ENCODE measurements around the gene RDH5. TPM values are rescaled to one million over a fixed set of nuclear protein-coding genes. Genes with fewer than 3 reads are reported as not detected.

Gene RDH5
- total RNA-seq, 1 donor from 2014 or later: 10.6 TPM

DNA sequence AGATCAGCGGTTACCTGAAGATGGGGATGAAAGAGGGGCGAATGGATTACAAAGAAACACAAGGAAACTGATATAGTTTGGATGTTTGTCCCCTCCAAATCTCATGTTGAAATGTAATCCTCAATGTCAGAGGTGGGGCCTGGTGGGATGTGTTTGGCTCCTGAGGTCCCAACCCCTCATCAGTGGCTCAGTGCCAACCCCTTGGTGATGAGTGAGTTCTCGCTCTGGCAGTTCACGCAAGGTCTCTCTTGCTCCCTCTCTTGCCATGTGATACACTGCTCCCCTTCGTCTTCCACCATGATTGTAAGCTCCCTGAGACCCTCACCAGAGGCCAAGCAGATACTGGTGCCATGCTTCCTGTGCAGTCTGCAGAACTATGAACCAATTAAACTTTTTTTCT is 40.5 kb upstream of the RDH5 start:
- Histone ChIP-seq H3K9me3 (no peaks in the 10 kb centered on the region), H3K4me3 (no peak overlapping the region), H3K27ac (no peak overlapping the region), H3K4me1 (peaks cover 12% of the 10 kb centered on the region), H3K27me3 (no peaks in the 10 kb centered on the region), H3K36me3 (no peaks in the 10 kb centered on the region)
- no peak for DNase-seq (ENCODE audit: extremely low spot score in 2 of 2)
- TF ChIP-seq POLR2AphosphoS5 (IDR thresholded peaks at IDR 0.05; ENCODE audit: insufficient read depth in 1 of 2, low read depth in 1 of 2): no peak
- TF ChIP-seq POLR2A (IDR thresholded peaks at IDR 0.05): no peak
- TF ChIP-seq, protein P1, sequence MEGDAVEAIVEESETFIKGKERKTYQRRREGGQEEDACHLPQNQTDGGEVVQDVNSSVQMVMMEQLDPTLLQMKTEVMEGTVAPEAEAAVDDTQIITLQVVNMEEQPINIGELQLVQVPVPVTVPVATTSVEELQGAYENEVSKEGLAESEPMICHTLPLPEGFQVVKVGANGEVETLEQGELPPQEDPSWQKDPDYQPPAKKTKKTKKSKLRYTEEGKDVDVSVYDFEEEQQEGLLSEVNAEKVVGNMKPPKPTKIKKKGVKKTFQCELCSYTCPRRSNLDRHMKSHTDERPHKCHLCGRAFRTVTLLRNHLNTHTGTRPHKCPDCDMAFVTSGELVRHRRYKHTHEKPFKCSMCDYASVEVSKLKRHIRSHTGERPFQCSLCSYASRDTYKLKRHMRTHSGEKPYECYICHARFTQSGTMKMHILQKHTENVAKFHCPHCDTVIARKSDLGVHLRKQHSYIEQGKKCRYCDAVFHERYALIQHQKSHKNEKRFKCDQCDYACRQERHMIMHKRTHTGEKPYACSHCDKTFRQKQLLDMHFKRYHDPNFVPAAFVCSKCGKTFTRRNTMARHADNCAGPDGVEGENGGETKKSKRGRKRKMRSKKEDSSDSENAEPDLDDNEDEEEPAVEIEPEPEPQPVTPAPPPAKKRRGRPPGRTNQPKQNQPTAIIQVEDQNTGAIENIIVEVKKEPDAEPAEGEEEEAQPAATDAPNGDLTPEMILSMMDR (IDR thresholded peaks at IDR 0.05): no peak
- intact Hi-C loops (cut with DNase I): no loop called here

DNA sequence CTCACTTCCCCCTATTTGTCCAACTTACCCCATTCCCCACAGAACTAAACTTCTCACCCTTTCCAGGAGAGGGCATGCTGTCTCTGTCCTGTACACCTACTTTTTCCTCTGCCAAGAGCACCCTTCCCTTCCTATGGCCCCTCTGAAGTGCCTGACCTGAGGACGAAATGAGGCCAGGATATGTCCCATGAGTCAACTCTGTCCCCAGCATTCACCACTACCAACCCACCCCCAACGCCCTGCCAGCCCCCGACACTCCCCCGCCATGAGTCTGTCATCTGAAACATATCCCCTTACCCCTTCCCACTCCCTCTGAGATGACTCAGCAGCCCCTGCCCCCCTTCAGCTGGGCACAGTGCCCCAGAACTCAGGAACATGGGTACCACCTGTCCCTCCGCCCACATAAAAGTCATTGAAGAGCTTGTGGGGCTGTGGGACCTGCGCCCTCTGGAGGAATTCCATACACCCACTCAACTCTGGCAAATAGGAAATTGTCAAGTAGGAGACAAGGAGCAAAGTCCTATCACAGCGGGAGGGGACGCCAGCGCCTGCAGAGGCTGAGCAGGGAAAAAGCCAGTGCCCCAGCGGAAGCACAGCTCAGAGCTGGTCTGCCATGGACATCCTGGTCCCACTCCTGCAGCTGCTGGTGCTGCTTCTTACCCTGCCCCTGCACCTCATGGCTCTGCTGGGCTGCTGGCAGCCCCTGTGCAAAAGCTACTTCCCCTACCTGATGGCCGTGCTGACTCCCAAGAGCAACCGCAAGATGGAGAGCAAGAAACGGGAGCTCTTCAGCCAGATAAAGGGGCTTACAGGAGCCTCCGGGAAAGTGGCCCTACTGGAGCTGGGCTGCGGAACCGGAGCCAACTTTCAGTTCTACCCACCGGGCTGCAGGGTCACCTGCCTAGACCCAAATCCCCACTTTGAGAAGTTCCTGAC is 38.8 kb upstream of the RDH5 start:
- H3K27me3 ChIP-seq: no peaks in the 10 kb centered on the region
- no peaks in the 10 kb centered on the region for H3K9me3 ChIP-seq
- DNase-seq (ENCODE audit: extremely low spot score in 2 of 2): no peak
- no peak overlapping the region for H3K27ac ChIP-seq
- H3K4me1 ChIP-seq: peaks cover 12% of the 10 kb centered on the region
- no peak overlapping the region for H3K4me3 ChIP-seq
- TF ChIP-seq, protein P1 (IDR thresholded peaks at IDR 0.05): no peak
- TF ChIP-seq POLR2AphosphoS5 (IDR thresholded peaks at IDR 0.05; ENCODE audit: insufficient read depth in 1 of 2, low read depth in 1 of 2) (no peak), POLR2A (IDR thresholded peaks at IDR 0.05) (no peak)
- intact Hi-C loops (cut with DNase I): no loop called here
- H3K36me3 ChIP-seq: no peaks in the 10 kb centered on the region

DNA sequence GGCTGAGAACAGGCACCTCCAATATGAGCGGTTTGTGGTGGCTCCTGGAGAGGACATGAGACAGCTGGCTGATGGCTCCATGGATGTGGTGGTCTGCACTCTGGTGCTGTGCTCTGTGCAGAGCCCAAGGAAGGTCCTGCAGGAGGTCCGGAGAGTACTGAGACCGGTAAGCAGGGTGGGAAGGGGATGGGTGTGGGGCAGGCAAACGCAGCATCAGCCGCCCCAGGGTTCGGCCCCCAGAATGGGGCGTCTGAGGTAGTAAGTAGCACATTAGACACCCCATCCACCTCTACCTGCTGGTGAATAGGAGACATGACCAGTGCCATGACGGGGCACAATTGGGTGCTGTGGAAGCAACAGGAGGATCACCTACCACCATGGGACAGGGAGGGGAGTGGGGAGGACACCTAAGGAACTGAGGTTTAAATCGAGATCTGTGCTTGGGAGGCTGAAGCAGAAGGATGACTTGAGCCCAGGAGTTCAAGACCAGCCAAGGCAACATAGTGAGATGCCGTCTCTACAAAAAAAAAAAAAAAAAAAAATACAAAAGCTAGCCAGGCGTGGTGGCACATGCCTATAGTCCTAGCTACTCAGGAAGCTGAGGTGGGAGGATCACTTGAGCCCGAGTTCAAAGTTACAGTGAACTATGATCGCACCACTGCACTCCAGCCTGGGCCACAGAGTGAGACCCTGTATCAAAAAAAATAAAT is 38.0 kb upstream of the RDH5 start:
- intact Hi-C loops (cut with DNase I): no loop called here
- Histone ChIP-seq H3K27me3 (no peaks in the 10 kb centered on the region), H3K4me3 (no peak overlapping the region), H3K4me1 (peaks cover 12% of the 10 kb centered on the region), H3K36me3 (no peaks in the 10 kb centered on the region), H3K27ac (no peak overlapping the region), H3K9me3 (no peaks in the 10 kb centered on the region)
- no peak for DNase-seq (ENCODE audit: extremely low spot score in 2 of 2)
- TF ChIP-seq POLR2AphosphoS5 (IDR thresholded peaks at IDR 0.05; ENCODE audit: insufficient read depth in 1 of 2, low read depth in 1 of 2) (no peak), POLR2A (IDR thresholded peaks at IDR 0.05) (no peak)
- TF ChIP-seq, protein P1 (IDR thresholded peaks at IDR 0.05): no peak

DNA sequence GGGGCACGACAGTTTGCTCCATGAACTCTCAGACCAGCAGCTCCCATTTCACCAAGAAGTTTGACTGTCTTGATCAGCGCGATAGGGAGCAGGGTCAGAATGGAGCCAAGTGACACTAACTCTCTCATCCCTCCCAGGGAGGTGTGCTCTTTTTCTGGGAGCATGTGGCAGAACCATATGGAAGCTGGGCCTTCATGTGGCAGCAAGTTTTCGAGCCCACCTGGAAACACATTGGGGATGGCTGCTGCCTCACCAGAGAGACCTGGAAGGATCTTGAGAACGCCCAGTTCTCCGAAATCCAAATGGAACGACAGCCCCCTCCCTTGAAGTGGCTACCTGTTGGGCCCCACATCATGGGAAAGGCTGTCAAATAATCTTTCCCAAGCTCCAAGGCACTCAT is 36.5 kb upstream of the RDH5 start:
- DNase-seq (ENCODE audit: extremely low spot score in 2 of 2): no peak
- TF ChIP-seq, protein P1 (IDR thresholded peaks at IDR 0.05): no peak
- TF ChIP-seq POLR2AphosphoS5 (IDR thresholded peaks at IDR 0.05; ENCODE audit: insufficient read depth in 1 of 2, low read depth in 1 of 2): no peak
- TF ChIP-seq POLR2A (IDR thresholded peaks at IDR 0.05): no peak
- H3K27ac ChIP-seq: no peak overlapping the region
- H3K9me3 ChIP-seq: no peaks in the 10 kb centered on the region
- H3K4me1 ChIP-seq: peaks cover 12% of the 10 kb centered on the region
- H3K36me3 ChIP-seq: no peaks in the 10 kb centered on the region
- no peaks in the 10 kb centered on the region for H3K27me3 ChIP-seq
- no peak overlapping the region for H3K4me3 ChIP-seq
- intact Hi-C loops (cut with DNase I): no loop called here

Measured in vagina (tissue), 2 donors.